Neutrophil (primary cell): Measurements from ENCODE around the gene NHEJ1.

Experiments
- H3K27ac ChIP-seq: fragments of 200-600 bp; sonication (generic); 2 replicates; pipeline ENCODE4 v1.5.1; 2016; ENCODE audit warnings: mild to moderate bottlenecking, moderate library complexity
- H3K27me3 ChIP-seq: fragments of 200-600 bp; sonication (generic); 2 replicates; pipeline ENCODE4 v1.6.0; 2016; ENCODE audit warnings: mild to moderate bottlenecking
- H3K36me3 ChIP-seq: fragments of 200-600 bp; sonication (generic); 2 replicates; pipeline ENCODE4 v1.5.1; 2017
- H3K4me1 ChIP-seq, 2 experiments: fragments of 200-600 bp in 1 of 2; sonication (generic) in 1 of 2; 1 replicate in 1 of 2; 2 replicates in 1 of 2; pipeline versions ENCODE4 v1.5.1 to v1.6.1; 2013 to 2016; ENCODE audit warnings: low read depth in 1 of 2, low read length in 1 of 2, mild to moderate bottlenecking in 1 of 2, moderate library complexity in 1 of 2; ENCODE audit not compliant: control insufficient read depth in 1 of 2, insufficient read depth in 1 of 2
- H3K4me3 ChIP-seq, 2 experiments: fragments of 200-600 bp in 1 of 2; sonication (generic) in 1 of 2; 1 replicate in 1 of 2; 2 replicates in 1 of 2; pipeline ENCODE4 v1.5.1; 2013 to 2016; ENCODE audit warnings: low read depth in 1 of 2, low read length in 1 of 2, mild to moderate bottlenecking in 1 of 2, moderate library complexity in 1 of 2
- H3K9me3 ChIP-seq: fragments of 200-600 bp; sonication (generic); 2 replicates; pipeline ENCODE4 v1.5.1; 2016
- CTCF ChIP-seq: fragments of 200-600 bp; sonication (generic); IDR thresholded peaks from 2 replicates; pipeline ENCODE4 v1.5.1; 2016; ENCODE audit warnings: antibody characterized with exemption

NHEJ1 gene

GRCh38 chr2:219165058-219165911, 4.7 kb upstream of the NHEJ1 start:
- peaks cover 8 to 12% of the 10 kb centered on the region in 2 experiments for H3K4me1 ChIP-seq
- H3K36me3 ChIP-seq = no peaks in the 10 kb centered on the region
- no peak for TF ChIP-seq CTCF
- no peaks in the 10 kb centered on the region for H3K9me3 ChIP-seq
- H3K27ac ChIP-seq = no peak overlapping the region
- H3K4me3 ChIP-seq = no peak overlapping the region
- no peaks in the 10 kb centered on the region for H3K27me3 ChIP-seq

GRCh38 chr2:219163156-219163555, 2.5 kb upstream of the NHEJ1 start:
- H3K27ac ChIP-seq = no peak overlapping the region
- no peak for TF ChIP-seq CTCF
- no peaks in the 10 kb centered on the region for H3K9me3 ChIP-seq
- H3K36me3 ChIP-seq = no peaks in the 10 kb centered on the region
- peaks cover 14 to 20% of the 10 kb centered on the region in 2 experiments for H3K4me1 ChIP-seq
- H3K27me3 ChIP-seq = peaks cover 3% of the 10 kb centered on the region
- no peak overlapping the region for H3K4me3 ChIP-seq

- peaks cover 14 to 20% of the 10 kb centered on the region in 2 experiments for H3K4me1 ChIP-seq
- H3K36me3 ChIP-seq = peaks cover 11% of the 10 kb centered on the region
- H3K4me3 ChIP-seq = peak overlapping the region; percentile 78 to 87
- no peak for TF ChIP-seq CTCF
- no peaks in the 10 kb centered on the region for H3K9me3 ChIP-seq
- H3K27ac ChIP-seq = peak overlapping the region; percentile 83
- peaks cover 3% of the 10 kb centered on the region for H3K27me3 ChIP-seq
Measured at GRCh38 chr2:219161097-219161496, 482 bp upstream of the NHEJ1 start.

GRCh38 chr2:219159771-219160185, 837 bp downstream of the NHEJ1 start:
- Histone ChIP-seq H3K9me3 (no peaks in the 10 kb centered on the region), H3K4me1 (peaks cover 14 to 20% of the 10 kb centered on the region in 2 experiments), H3K4me3 (peak overlapping the region; percentile 78 to 87), H3K27ac (peak overlapping the region; percentile 83), H3K36me3 (peaks cover 11% of the 10 kb centered on the region), H3K27me3 (peaks cover 3% of the 10 kb centered on the region)
- no peak for TF ChIP-seq CTCF

GRCh38 chr2:219158586-219158985, 2.0 kb downstream of the NHEJ1 start:
- Histone ChIP-seq H3K4me1 (peaks cover 14 to 20% of the 10 kb centered on the region in 2 experiments), H3K27ac (no peak overlapping the region), H3K27me3 (peaks cover 3% of the 10 kb centered on the region), H3K4me3 (no peak overlapping the region), H3K9me3 (no peaks in the 10 kb centered on the region), H3K36me3 (peaks cover 11% of the 10 kb centered on the region)
- no peak for TF ChIP-seq CTCF
